K562 (cell line): Measurements from ENCODE around the gene ZMYM2. TPM values are rescaled to one million over a fixed set of nuclear protein-coding genes. Genes with fewer than 3 reads are reported as not detected.

Source experiments
- ATAC-seq: fragments of 200-7000 bp; cut with Tn5 transposase; 3 replicates; pipeline ENCODE4 v1.9.1; 2020; ENCODE audit warnings: moderate library complexity
- BruUV-seq: library from RNA; stranded (reverse); fragments of 400-500 nt; replicated peaks from 2 replicates; lab custom pipeline; 2021; lab: Mats Ljungman, UMichigan
- CTCF ChIA-PET: fragments of 300-600 bp; formaldehyde crosslinking; extraction: SDS; loops from one replicate; lab custom pipeline; 2021; ENCODE audit warnings: low intra/inter-chr PET ratio; lab: Yijun Ruan, JAX
- POLR2A ChIA-PET: fragments of 300-600, 350-650 bp; sonication (Branson Sonifier 250); formaldehyde crosslinking; extraction: SDS; loops from one replicate; lab custom pipeline; 2021; ENCODE audit warnings: antibody characterized with exemption, inconsistent platforms; lab: Yijun Ruan, JAX
- DNase-seq, 4 experiments: peaks; one replicate each; pipeline versions ENCODE4 v3.0.0 to v3.0.0-alpha.2; 2011 to 2018; ENCODE audit warnings: low spot score in 3 of 4, mixed read lengths in 3 of 4; ENCODE audit errors: extremely low read depth in 1 of 4
- FAIRE-seq: peaks from 2 replicates; lab custom pipeline; 2011; peaks lifted over from hg19 to GRCh38; lab: Jason Lieb, UNC
- H2AFZ ChIP-seq: 2 replicates; pipeline ENCODE4 v1.6.0; 2011; ENCODE audit warnings: low read depth, low read length, control low read depth, inconsistent platforms
- H3K27ac ChIP-seq: fragments of 200-600 bp; 3 replicates; pipeline ENCODE4 v1.8.0; 2011; ENCODE audit warnings: low read depth, mild to moderate bottlenecking, control low read depth, inconsistent platforms, low read length, moderate library complexity, mixed read lengths; ENCODE audit errors: extremely low read depth
- H3K27me3 ChIP-seq, 2 experiments: fragments of 300-600 bp in 1 of 2; 2 replicates in 1 of 2; 3 replicates in 1 of 2; pipeline versions ENCODE4 v1.6.0 to v1.8.0; 2011; ENCODE audit warnings: inconsistent platforms in 2 of 2, low read length in 2 of 2, mild to moderate bottlenecking in 1 of 2, mixed read lengths in 1 of 2, moderate library complexity in 1 of 2; ENCODE audit not compliant: control insufficient read depth in 2 of 2, insufficient read depth in 2 of 2
- H3K36me3 ChIP-seq: fragments of 300-600 bp; 3 replicates; pipeline ENCODE4 v1.8.0; 2011; ENCODE audit warnings: mild to moderate bottlenecking, low read length, inconsistent platforms; ENCODE audit not compliant: control insufficient read depth, insufficient read depth
- H3K4me1 ChIP-seq, 2 experiments: fragments of 200-600 bp in 1 of 2; replicated peaks in 1 of 2; 2 replicates in 1 of 2; 3 replicates in 1 of 2; pipeline versions ENCODE4 v1.5.1 to v1.8.0; 2011; ENCODE audit warnings: inconsistent platforms in 2 of 2, low read length in 2 of 2, mild to moderate bottlenecking in 1 of 2, mixed read lengths in 1 of 2, moderate library complexity in 1 of 2; ENCODE audit not compliant: control insufficient read depth in 2 of 2, insufficient read depth in 2 of 2
- H3K4me2 ChIP-seq: 2 replicates; pipeline ENCODE4 v1.6.1; 2011; ENCODE audit warnings: low read length, control low read depth, inconsistent platforms, mixed read lengths; ENCODE audit not compliant: insufficient read depth
- H3K4me3 ChIP-seq: fragments of 200-600 bp; sonication (generic), shearing (Covaris generic); 2 replicates; pipeline ENCODE4 v1.5.1; 2016; ENCODE audit warnings: control low read depth, inconsistent platforms
- H3K79me2 ChIP-seq: fragments of 200-600 bp; 3 replicates; pipeline ENCODE4 v1.8.0; 2011; ENCODE audit warnings: low read length, inconsistent platforms; ENCODE audit not compliant: control insufficient read depth, insufficient read depth
- H3K9ac ChIP-seq, 2 experiments: 2 replicates each; pipeline versions ENCODE4 v1.6.0 to v1.6.1; 2011; ENCODE audit warnings: low read depth in 2 of 2, low read length in 2 of 2, control low read depth in 1 of 2, inconsistent platforms in 1 of 2, mild to moderate bottlenecking in 1 of 2, mixed read lengths in 1 of 2; ENCODE audit not compliant: insufficient read depth in 1 of 2
- H3K9me1 ChIP-seq: one replicate; pipeline ENCODE4 v1.6.0; 2011; ENCODE audit warnings: inconsistent platforms, mild to moderate bottlenecking, low read length, moderate library complexity; ENCODE audit not compliant: control insufficient read depth, insufficient read depth
- H3K9me3 ChIP-seq: replicated peaks from 2 replicates; pipeline ENCODE4 v1.5.1; 2011; ENCODE audit warnings: low read depth, low read length, inconsistent platforms; ENCODE audit not compliant: control insufficient read depth, insufficient read depth
- H4K20me1 ChIP-seq: replicated peaks from 2 replicates; pipeline ENCODE4 v1.6.1; 2011; ENCODE audit warnings: low read length, inconsistent platforms, mixed read lengths; ENCODE audit not compliant: control insufficient read depth, insufficient read depth
- FOXK1 ChIP-seq: sonication (generic); formaldehyde crosslinking; IDR thresholded peaks from 2 replicates; pipeline ENCODE4 v1.8.0; 2022; ENCODE audit warnings: missing genetic modification reagents, mild to moderate bottlenecking, borderline replicate concordance
- NRF1 ChIP-seq, 2 experiments: fragments of 450-650 bp; IDR thresholded peaks in 1 of 2; conservative IDR thresholded peaks in 1 of 2; 2 replicates each; pipeline ENCODE4 v1.6.1; 2014; ENCODE audit warnings: mild to moderate bottlenecking in 2 of 2
- RCOR1 ChIP-seq, 2 experiments: IDR thresholded peaks; 2 replicates each; pipeline ENCODE4 v1.6.1; 2012; ENCODE audit warnings: low read depth in 2 of 2, low read length in 2 of 2, borderline replicate concordance in 1 of 2, improper control_type of control experiment in 1 of 2
- SPI1 ChIP-seq: IDR thresholded peaks from 2 replicates; pipeline ENCODE4 v1.6.1; 2011; ENCODE audit warnings: low read depth, low read length, control low read depth, borderline replicate concordance
- TCF7L2 ChIP-seq: fragments of 150-350 bp; IDR thresholded peaks from 2 replicates; pipeline ENCODE4 v1.6.1; 2016; ENCODE audit warnings: low read depth, mild to moderate bottlenecking, low read length, moderate library complexity
- ZC3H8 ChIP-seq: fragments of 450-650 bp; IDR thresholded peaks from 2 replicates; pipeline ENCODE4 v1.6.1; 2017
- ZNF24 ChIP-seq: fragments of 450-650 bp; IDR thresholded peaks from 2 replicates; pipeline ENCODE4 v1.6.1; 2016
- WGBS: fragments of 100-300 bp; shearing (Covaris generic); methylation state at CpG from one replicate; pipeline ENCODE4 v1.1.6; 2016; ENCODE audit warnings: low coverage, mixed read lengths; ENCODE audit not compliant: insufficient coverage; ENCODE audit errors: missing lambda C conversion rate; 5-methylcytosine and 5-hydroxymethylcytosine counted together
- in situ Hi-C: fragments of 300-500 bp; cut with MboI; formaldehyde crosslinking; loops from 4 replicates; pipeline ENCODE4 v1.15.0; 2018; ENCODE audit warnings: inconsistent platforms, mixed read lengths
- intact Hi-C: fragments of 100-400 bp; cut with micrococcal nuclease; formaldehyde crosslinking; loops from 2 replicates; pipeline ENCODE4 v1.14.2; 2022
- polyA plus RNA-seq, 8 experiments: library from polyadenylated mRNA; depleted of rRNA in 4 of 8; stranded (reverse) in 5 of 8; unstranded in 3 of 8; fragments of >200 nt; fragmentation: Nextera tagmentation in 2 of 8; fragmentation: Illumina TruSeq in 1 of 8; extraction: Ambion mirVana in 2 of 8; extraction: Trizol in 1 of 8; gene quantifications; 2 replicates each; pipeline versions ENCODE4 v1.2.1 to v1.2.3, GENCODE V29; 2011 to 2014; ENCODE audit warnings: inconsistent platforms in 1 of 8, missing spikeins in 1 of 8
- total RNA-seq, 7 experiments: library from RNA; depleted of rRNA in 6 of 7; stranded (reverse); fragments of >200 nt in 6 of 7; fragmentation: Illumina TruSeq in 2 of 7; extraction: Trizol in 2 of 7; gene quantifications; 2 replicates each; pipeline versions ENCODE4 v1.2.1 to v1.2.3, GENCODE V29; 2011 to 2021; ENCODE audit warnings: low replicate concordance in 1 of 7
- TF ChIP-seq, protein P1 (sequence below): fragments of 250-450 bp; sonication (Bioruptor Pico); IDR thresholded peaks from 2 replicates; pipeline ENCODE4 v1.5.0; 2021; ENCODE audit warnings: mild to moderate bottlenecking, moderate library complexity
- TF ChIP-seq, protein P2 (sequence below): fragments of 450-650 bp; conservative IDR thresholded peaks from 2 replicates; pipeline ENCODE4 v1.6.1; 2016; ENCODE audit warnings: missing genetic modification characterization, low read depth, mild to moderate bottlenecking, missing compliant biosample characterization, moderate library complexity
- TF ChIP-seq, protein P3 (sequence below): IDR thresholded peaks from 3 replicates; pipeline ENCODE4 v1.6.1; 2011; ENCODE audit warnings: borderline replicate concordance, mild to moderate bottlenecking; ENCODE audit not compliant: insufficient read length, insufficient read depth
- TF ChIP-seq, protein P4 (sequence below): fragments of 200-400 bp; formaldehyde crosslinking; IDR thresholded peaks from 2 replicates; pipeline ENCODE4 v1.6.1; 2017; ENCODE audit warnings: mild to moderate bottlenecking, low read depth, low read length, moderate library complexity

The ZMYM2 gene
- total and polyA plus RNA-seq, 9 of the 15 experiments (the other 6 are each of a cell fraction or from before 2014, with no cell fraction given), result 5.0 to 48.8 (median 26.8) TPM

DNA sequence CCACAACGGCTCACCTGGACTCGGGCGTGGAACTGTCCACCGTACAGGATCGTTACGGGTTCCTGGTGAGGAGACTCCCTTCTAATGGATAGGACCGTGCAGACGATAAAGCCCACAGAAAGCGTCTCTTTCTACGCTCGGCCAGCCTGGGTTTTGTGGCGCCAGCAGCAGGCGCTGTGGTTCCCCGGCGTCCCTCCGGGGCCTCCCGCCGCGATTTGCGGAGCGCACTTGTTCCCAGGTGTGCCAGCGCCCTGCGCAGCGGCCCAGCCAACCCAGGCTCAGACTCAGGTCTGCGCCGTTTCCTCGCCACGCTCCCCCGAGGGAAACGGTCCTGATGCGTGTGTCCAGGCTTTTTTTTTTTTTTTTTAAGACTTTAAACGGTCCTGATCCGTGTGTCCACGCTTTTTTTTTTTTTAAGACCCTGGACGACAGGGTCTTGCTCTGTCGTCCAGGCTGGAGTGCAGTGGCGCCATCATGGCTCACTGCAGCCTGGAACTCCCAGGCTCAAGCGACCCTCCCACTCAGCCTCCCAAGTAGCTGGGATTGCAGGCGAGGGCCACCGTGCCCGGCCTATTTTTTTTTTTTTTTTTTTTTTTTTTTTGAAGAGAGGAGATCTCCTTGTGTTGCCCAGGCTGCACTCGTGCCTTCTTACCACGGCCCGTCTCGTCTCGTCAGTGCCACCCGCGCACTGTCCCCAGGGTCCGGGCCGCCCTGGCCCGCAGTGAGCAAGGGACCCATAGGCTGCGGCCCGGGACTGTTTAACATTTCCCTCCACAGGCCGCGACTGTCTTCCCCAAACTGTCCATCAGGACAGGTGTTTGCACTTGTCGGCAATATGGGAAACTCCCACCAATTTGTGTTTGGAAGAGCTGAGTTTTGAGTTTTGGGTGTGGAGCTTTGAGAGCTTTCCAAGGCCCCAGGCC, 178.5 kb downstream of the ZMYM2 start:
- Histone ChIP-seq H3K4me2 (peak overlapping the region; percentile 31; the same call in 1 of the 2 replicates), H3K9me1 (no peaks in the 10 kb centered on the region), H3K27ac (no peak overlapping the region), H3K36me3 (no peaks in the 10 kb centered on the region), H4K20me1 (no peaks in the 10 kb centered on the region), H3K4me3 (no peak overlapping the region), H3K79me2 (no peaks in the 10 kb centered on the region), H3K9me3 (no peaks in the 10 kb centered on the region), H3K9ac (peak overlapping the region in 1 of 2 experiments; percentile 68; a peak in 2 of 4 replicates), H3K27me3 (peaks cover 4 to 16% of the 10 kb centered on the region in 2 experiments; a peak in 3 of 5 replicates), H3K4me1 (peaks cover 0 to 9% of the 10 kb centered on the region in 2 experiments; a peak in 2 of 5 replicates), H2AFZ (peak overlapping the region; percentile 12; the same call in 1 of the 2 replicates)
- peak in 3 of 4 experiments; percentile 17 to 63 (median 54) for DNase-seq
- ChIA-PET POLR2A (no interaction called here), CTCF (no interaction called here)
- no TSS peak for BruUV-seq
- FAIRE-seq, result peak; percentile 40
- 19% methylated on average over 37 of the region's 56 CpGs for WGBS
- intact Hi-C loops, result no loop called here
- peak; percentile 97 for ATAC-seq
- in situ Hi-C loops, result no loop called here
- no peak for TF ChIP-seq SPI1
- TF ChIP-seq ZC3H8, result no peak
- TF ChIP-seq, protein P1, sequence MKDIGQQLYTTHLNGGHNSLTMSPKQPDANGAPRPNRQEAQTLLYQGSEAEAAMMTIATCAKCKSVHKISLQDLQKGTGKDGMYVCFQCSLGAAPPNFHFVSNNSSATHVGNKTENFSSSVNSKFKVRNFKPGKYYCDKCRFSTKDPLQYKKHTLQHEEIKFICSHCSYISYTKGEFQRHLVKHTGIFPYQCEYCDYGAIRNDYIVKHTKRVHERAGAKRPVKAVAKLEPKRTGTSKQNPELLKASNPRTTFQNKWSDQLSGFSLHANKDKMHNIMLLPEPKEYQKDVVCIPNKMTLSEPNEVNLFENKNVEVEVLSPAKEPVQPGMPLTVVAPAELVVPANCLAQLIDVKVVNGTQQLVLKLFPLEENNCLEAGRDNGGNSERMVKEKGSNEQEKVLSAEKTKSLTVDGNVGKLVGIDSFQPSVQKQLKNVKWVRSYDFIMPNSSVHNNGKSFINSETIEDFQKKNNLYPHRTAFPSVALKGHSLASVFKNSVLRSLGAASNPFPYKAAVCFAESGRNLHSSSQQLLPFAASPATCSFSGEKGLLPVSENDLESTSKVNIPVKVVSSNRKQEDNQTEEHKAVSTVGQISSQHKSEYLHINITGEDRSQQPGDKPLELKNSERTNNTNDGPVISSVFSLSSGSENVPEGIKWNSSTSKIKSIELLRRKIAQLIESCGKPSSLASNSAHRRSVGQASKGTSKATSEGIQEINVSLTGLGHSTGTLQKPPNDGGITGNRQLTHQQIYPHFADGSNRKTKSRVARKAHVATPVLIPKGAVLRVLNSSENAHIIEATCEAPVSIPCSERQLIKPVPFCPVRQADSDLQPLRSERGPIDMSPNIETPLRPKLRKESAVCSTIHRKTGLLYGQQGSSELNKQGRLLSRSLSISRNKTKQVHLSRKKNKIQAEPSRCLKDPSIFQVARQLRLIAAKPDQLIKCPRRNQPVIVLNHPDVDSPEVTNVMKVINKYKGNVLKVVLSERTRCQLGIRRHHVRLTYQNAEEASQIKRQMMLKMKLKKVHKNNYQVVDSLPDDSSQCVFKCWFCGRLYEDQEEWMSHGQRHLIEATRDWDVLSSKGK (CRISPR knock-in tag), result no peak
- TF ChIP-seq ZNF24, result no peak
- TF ChIP-seq TCF7L2, result no peak
- TF ChIP-seq NRF1 (conservative IDR thresholded peaks at IDR 0.05 in 1 of 2, IDR thresholded peaks at IDR 0.05 in 1 of 2), result peak; percentile 67 to 72
- TF ChIP-seq RCOR1 (IDR thresholded peaks at IDR 0.05; ENCODE audit: borderline replicate concordance in 1 of 2, low read depth in 2 of 2, low read length in 2 of 2), result 0 out of 4 replicates have a peak, but pooled peaks of 1 of the 2 experiments have one; percentile 9
- TF ChIP-seq, protein P2, sequence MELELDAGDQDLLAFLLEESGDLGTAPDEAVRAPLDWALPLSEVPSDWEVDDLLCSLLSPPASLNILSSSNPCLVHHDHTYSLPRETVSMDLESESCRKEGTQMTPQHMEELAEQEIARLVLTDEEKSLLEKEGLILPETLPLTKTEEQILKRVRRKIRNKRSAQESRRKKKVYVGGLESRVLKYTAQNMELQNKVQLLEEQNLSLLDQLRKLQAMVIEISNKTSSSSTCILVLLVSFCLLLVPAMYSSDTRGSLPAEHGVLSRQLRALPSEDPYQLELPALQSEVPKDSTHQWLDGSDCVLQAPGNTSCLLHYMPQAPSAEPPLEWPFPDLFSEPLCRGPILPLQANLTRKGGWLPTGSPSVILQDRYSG (tag), result no peak
- no peak for TF ChIP-seq FOXK1 (CRISPR knock-in tag)
- TF ChIP-seq, protein P3, sequence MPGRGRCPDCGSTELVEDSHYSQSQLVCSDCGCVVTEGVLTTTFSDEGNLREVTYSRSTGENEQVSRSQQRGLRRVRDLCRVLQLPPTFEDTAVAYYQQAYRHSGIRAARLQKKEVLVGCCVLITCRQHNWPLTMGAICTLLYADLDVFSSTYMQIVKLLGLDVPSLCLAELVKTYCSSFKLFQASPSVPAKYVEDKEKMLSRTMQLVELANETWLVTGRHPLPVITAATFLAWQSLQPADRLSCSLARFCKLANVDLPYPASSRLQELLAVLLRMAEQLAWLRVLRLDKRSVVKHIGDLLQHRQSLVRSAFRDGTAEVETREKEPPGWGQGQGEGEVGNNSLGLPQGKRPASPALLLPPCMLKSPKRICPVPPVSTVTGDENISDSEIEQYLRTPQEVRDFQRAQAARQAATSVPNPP, result no peak
- TF ChIP-seq, protein P4, sequence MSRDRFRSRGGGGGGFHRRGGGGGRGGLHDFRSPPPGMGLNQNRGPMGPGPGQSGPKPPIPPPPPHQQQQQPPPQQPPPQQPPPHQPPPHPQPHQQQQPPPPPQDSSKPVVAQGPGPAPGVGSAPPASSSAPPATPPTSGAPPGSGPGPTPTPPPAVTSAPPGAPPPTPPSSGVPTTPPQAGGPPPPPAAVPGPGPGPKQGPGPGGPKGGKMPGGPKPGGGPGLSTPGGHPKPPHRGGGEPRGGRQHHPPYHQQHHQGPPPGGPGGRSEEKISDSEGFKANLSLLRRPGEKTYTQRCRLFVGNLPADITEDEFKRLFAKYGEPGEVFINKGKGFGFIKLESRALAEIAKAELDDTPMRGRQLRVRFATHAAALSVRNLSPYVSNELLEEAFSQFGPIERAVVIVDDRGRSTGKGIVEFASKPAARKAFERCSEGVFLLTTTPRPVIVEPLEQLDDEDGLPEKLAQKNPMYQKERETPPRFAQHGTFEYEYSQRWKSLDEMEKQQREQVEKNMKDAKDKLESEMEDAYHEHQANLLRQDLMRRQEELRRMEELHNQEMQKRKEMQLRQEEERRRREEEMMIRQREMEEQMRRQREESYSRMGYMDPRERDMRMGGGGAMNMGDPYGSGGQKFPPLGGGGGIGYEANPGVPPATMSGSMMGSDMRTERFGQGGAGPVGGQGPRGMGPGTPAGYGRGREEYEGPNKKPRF, result no peak
